NCI-H128 (cell line): ENCODE results near the gene PLA2R1.

Experiments
- DNase-seq: peaks from one replicate; lab custom pipeline; 2025; ENCODE audit not compliant: unreplicated experiment; lab: John Stamatoyannopoulos, UW

The PLA2R1 gene

DNA sequence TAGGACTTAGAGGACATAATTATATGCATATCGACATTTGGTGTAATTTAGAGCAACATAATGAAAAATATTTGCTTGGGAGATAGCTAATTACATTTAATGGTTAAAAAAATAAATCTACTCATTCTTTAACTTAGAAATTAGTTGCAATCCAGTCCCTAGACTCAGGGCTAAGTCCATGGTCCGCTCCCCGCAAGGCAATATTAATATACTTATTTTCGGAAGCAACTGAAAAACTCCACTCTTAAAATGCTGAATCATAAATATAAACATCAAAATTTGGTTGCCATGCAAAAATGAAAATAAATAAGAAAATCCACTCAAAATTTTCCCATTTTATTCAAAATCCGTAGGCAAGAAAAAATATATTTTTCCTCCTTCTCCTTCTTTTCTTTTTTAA is 164.7 kb downstream of the PLA2R1 start:
- DNase-seq = no peak

- DNase-seq = no peak
Measured at GRCh38 chr2:159897081-159897480, 165.3 kb downstream of the PLA2R1 start.

- no peak for DNase-seq
Measured at GRCh38 chr2:159895258-159896065, 167.0 kb downstream of the PLA2R1 start.

DNA sequence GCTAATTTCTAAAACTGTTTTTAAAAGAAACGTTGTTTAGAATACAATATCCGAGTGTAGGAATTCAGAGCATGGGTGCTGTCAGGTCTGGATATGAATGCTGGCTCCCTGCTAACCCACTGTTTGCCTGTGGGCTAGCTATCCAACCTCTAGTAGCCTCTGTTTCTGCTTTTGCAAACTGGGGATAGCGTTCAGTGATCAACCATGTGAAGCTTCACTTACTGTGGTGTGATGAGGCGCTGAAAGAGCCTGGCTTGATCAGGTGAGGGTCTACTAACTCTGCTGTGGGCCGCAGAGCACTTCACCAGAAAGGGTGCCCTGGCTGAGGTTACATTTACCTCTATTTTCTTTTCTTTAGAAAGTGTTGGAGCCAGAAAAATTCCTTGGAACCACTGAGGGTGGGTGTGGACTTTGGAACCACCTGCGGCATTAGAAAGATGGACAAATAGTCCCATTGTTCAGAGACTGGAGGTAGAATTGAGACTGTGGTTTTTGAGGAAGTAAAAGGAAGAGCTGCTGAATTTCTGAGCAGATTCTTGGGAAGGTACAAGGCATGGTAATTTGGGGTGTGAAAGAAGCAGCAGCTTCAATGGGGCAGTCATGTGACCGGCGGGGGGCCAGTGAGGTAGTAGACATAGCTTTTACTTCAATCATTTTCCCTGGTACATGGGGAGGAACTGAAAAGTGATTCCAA is 168.1 kb downstream of the PLA2R1 start:
- no peak for DNase-seq

- no peak for DNase-seq
Measured at GRCh38 chr2:159892990-159893810, 169.2 kb downstream of the PLA2R1 start.

DNA sequence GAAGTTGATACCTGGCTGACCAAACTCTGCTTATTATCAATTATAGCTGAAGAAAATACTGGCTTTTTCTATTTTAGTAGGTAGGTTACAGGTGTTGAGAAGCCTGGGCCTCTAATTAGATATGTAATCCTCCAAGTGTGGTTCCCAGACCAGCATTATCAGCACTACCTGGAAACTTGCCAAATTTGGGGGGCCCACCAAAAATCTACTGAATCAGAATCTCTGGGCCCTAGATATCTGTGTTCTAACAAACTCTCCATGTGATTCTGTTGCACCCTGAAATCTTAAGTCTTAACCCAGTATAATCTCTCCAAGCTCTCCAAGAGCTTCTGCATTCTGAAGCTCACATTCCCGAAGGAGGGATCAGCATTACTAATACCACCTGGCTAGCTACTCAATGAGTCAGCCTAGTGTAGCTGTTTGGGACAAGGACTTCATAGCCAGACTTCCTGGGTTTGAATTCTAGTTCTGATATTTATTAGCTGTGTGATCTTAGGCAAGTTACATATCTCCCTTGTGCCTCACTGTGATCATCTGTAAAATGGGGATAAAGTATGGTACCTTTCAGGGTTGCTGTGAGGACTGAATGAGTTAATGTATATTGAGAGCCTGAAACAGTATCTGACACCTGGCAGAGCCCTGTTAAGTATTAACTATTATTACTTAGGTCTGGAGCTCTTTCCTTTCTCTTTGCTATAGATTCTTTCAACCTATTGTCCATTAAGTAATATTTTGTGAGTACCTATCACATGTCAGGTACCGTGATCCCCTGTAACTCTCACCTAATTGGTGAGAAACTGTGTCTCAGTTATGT is 170.3 kb downstream of the PLA2R1 start:
- DNase-seq = no peak

DNA sequence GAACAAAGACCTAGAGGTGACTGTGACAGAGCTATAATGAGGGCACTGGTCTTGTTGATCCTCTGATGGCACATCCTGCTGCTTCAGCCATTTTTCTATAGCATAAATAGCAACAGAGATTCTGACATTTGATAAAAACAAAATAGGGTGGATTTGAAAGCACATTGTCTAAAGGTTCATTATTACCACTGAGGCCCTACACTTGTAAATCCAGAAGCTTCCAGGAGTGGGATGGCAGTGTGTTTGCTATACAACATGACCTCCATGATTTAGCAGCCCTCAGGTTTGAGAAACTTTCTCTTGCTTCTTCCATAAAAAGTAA is 171.2 kb downstream of the PLA2R1 start:
- no peak for DNase-seq

GRCh38 chr2:159890551-159891266 is 171.7 kb downstream of the PLA2R1 start:
- no peak for DNase-seq

DNA sequence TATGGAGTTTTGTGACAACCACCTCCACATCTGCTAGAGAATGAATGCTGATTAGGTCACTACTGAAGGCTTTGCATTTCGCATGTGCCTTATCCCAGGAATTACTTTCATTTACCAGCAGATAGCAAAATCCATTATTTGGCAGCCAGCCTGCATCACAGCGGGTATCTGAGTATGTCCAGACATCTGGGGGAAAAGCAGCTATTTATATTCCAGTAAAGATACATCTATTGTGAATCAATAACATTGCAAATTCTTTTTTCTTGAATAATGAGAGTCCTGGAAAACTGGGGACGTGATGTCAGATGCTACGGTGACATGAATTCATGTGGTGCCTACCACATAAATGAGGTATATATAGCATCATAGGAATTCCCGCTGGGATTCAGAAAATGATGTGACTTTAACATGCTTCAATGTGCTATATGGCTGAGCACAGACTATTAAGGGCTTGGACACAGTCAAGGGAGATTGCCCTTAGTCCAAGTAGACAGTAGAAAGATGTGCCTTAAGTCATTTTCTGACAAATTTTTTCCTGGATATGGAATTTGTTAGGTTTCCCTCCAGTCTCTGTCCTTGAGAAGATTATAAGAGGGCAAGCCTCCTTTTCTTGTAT is 180.2 kb downstream of the PLA2R1 start:
- no peak for DNase-seq
